Measurements from ENCODE around the gene COMT.
"Not testable (repeated sequence)": the region's sequence is repeated elsewhere in the genome, so short reads cannot be mapped to it uniquely, and the experiment has no call there.

COMT gene

GRCh38 chr22:19929586-19930550 lies 11.7 kb upstream of the COMT start:
- no peak for DNase-seq (ENCODE audit: low read depth)

GRCh38 chr22:19930551-19931486 lies 10.8 kb upstream of the COMT start:
- no peak for DNase-seq (ENCODE audit: low read depth)

DNA sequence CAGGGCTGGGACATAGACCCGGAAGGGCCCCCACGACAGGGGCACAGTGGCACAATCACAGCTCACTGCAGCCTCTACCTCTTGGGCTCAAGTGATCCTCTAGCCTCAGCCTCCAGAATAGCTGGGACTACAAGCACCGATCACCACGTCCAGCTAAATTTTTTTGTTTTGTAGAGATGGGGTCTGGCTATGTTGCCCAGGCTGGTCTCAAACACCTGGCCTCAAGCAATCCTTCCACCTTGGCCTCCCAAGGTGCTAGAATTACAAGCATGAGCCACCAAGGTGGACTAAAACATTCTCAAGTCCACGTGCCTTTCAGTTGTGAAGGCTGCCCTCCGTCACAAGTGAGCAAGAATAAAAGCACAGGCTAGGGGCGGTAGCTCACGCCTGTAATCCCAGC lies 10.1 kb upstream of the COMT start:
- DNase-seq (ENCODE audit: low read depth), result no peak

- no peak for DNase-seq (ENCODE audit: low read depth)
Observed at GRCh38 chr22:19932367-19933206, 9.0 kb upstream of the COMT start.

GRCh38 chr22:19933341-19934241 lies 8.0 kb upstream of the COMT start:
- DNase-seq (ENCODE audit: low read depth), result no peak

- DNase-seq (ENCODE audit: low read depth), result not testable (repeated sequence)
Observed at GRCh38 chr22:19935123-19935718, 6.4 kb upstream of the COMT start.

GRCh38 chr22:19936513-19936912 lies 5.1 kb upstream of the COMT start:
- no peak for DNase-seq (ENCODE audit: low read depth)

DNA sequence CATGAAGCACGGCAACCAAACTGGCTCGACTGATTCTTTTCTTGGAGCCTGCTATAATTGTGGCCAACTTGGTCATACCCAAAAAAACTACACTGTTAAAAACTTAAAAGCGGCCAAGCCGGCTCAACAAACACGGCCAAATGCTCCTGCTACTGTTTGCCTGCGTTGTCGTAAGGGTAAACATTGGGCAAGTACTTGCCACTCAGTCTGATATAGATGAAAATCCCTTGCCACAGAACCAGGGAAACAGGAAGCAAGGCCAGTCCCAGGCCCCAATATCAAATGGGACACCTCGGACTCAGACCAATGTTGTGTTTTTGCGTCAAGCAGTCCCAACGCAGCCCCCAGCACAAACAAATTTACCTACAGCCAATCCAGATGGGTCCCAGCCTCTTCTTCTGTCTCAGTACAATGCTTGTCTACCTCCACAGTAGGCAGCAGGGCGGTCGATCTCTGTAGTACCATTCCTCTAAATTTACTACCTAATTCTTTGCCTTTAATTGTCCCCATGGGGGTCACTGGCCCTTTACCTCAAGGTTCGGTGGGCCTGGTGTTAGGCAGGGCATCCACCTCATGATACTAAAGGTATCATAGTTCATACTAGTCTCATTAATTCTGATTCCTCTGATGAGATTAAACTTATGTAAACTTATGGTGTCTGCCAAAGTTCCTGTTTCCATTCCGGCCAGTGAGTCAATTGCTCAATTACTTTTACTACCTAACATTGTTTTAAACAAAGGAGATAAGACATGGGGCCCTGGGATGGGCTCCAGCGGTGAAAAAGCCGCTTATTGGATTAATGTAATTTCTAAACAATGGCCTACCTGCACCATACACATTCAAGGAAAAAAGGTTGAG lies 3.7 kb upstream of the COMT start:
- DNase-seq (ENCODE audit: low read depth), result no peak

GRCh38 chr22:19940536-19941364 lies 822 bp upstream of the COMT start:
- DNase-seq (ENCODE audit: low read depth), result no peak

GRCh38 chr22:19942157-19943081 lies 847 bp downstream of the COMT start:
- DNase-seq (ENCODE audit: low read depth), result no peak

DNA sequence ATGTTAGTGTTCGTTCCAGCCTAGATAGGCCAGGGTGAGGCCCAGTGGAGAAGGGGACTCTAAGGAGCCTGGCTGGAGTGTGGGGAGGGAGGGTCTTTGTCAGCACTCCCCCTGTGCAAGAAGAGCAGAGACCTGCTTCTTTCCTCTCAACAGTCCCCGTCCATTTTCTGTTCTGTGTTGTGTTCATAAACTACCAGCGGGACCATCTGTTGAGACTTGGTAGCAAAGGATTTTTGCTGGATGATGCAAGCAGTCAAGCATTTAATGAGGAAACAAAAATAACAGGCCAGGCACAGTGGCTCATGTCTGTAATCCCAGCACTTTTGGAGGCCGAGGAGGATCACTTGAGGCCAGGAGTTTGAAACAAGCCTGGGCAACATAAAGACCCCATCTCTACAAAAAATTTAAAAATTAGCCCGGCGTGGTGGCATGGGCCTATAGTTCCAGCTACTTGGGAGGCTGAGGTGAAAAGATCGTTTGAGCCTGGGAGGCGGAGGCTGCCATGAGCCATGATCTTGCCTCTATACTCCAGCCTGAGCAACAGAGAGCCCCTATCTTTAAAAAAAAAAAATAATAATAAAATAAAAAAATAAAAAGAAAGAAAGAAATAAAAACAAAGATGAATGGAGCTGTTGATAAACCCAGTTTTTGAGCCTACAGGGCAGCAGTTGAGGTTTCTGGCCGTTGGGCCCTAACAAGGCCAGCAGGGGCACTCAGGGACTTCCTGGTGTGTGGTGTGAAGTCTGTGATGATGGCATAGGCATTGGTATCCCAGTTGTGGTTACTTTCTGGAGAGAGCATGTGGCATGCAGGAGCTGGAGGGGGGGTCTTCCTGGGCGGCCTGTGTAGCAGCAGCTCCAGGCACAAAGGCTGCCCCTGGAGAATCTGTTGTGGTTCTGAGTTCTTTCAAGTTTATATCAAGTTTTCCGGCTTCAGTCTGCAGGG lies 1.8 kb downstream of the COMT start:
- DNase-seq (ENCODE audit: low read depth), result no peak

DNA sequence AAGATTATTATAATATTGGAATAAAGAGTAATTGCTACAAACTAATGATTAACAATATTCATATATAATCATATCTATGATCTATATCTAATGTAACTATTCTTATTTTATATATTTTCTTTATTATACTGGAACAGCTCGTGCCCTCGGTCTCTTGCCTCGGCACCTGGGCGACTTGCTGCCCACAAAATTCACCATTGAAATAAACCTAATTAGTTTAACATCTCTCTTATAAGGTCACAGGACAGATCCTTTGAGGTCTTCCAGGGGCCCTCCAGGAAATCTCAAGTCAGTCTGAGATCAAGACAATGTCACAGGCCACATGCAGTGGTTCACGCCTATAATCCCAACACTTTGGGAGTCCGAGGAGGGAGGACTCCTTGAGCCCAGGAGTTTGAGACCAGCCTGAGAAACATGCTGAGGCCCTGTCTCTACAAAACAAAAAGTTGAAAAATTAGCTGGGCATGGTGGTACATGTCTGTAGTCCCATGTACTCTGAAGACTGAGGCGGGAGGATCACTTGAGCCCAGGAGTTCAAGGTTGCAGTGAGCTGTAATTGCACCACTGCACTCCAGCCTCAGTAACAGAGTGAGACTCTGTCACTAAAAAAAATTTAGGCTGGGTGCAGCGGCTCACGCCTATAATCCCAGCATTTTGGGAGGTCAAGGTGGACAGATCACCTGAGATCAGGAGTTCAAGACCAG lies 6.6 kb downstream of the COMT start:
- DNase-seq (ENCODE audit: low read depth), result no peak

DNA sequence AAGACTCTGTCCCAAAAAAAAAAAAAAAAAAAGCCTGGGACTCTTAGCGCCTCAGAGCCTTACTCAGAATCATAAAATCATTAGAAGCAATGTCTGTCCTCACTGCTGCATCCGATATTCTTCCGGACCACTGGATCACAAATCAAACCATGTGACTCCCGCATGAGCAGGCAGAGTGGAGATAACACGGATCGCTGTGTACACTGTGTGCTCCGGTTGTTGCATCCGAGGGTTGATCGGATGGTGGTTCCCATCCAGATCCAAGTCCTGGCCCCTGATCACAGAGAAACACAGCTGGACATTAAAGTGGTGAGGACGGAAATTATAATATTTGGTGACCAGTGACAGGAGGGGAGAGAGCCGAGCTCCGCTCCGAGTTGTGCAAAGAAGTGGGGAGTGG lies 9.8 kb downstream of the COMT start:
- no peak for DNase-seq (ENCODE audit: low read depth)

GRCh38 chr22:19955241-19956128 lies 13.9 kb downstream of the COMT start:
- DNase-seq (ENCODE audit: low read depth), result no peak

DNA sequence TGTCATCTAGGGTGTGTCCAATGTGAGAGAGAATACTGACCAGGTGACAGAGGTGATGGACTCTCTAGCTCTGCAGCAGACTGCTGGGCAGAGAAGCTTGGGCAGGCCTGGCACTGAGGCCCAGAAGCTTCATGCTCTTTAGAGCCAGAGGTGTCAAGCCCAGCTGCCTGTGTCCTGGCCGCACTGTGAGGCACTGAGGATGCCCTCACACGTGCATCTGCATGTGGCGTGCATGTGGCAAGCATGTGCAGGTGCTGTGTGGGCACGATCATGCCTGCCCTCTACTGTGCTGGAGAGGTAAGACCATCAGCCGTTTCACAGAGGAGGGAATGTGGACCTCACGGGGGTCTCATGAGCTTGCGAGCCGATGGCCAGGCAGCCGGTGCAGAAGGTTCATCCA lies 15.9 kb downstream of the COMT start:
- DNase-seq (ENCODE audit: low read depth), result no peak

Data from activated T-helper 1 cell treated with Interleukin-2 at 50 U/mL for 16 hours (primary cell).